ENCODE data around the gene NUBPL. TPM values are rescaled to one million over a fixed set of nuclear protein-coding genes. Genes with fewer than 3 reads are reported as not detected.
"Not testable (repeated sequence)": the region's sequence is repeated elsewhere in the genome, so short reads cannot be mapped to it uniquely, and the experiment has no call there.

Gene NUBPL
- total RNA-seq, 2 donors from 2014 or later, result 12.3 to 13.5 TPM

GRCh38 chr14:31835049-31835448 is 273.8 kb downstream of the NUBPL start:
- ATAC-seq, result no peak
- intact Hi-C loops (cut with DNase I, micrococcal nuclease), result no loop called here
- DNase-seq, result no peak

GRCh38 chr14:31837031-31837430 is 275.8 kb downstream of the NUBPL start:
- no peak for DNase-seq
- intact Hi-C loops (cut with DNase I, micrococcal nuclease), result no loop called here
- ATAC-seq, result no peak

GRCh38 chr14:31842899-31843298 is 281.7 kb downstream of the NUBPL start:
- intact Hi-C loops (cut with DNase I, micrococcal nuclease), result no loop called here
- no peak for DNase-seq
- no peak for ATAC-seq

GRCh38 chr14:31843361-31844091 is 282.3 kb downstream of the NUBPL start:
- intact Hi-C loops (cut with DNase I, micrococcal nuclease), result no loop called here
- peak in 1 of 2 donors; percentile 18 for DNase-seq
- peak; percentile 96 for ATAC-seq

GRCh38 chr14:31854508-31855075 is 293.4 kb downstream of the NUBPL start:
- DNase-seq, result no peak
- no peak for ATAC-seq
- intact Hi-C loops (cut with DNase I, micrococcal nuclease), result no loop called here

GRCh38 chr14:31855262-31855661 is 294.1 kb downstream of the NUBPL start:
- ATAC-seq (peak; percentile 44), DNase-seq (no peak)
- intact Hi-C loops (cut with DNase I, micrococcal nuclease), result no loop called here

GRCh38 chr14:31856003-31856402 is 294.8 kb downstream of the NUBPL start:
- intact Hi-C loops (cut with DNase I, micrococcal nuclease); DNase-seq; ATAC-seq: not testable (repeated sequence)

GRCh38 chr14:31858868-31859267 is 297.7 kb downstream of the NUBPL start:
- intact Hi-C loops (cut with DNase I, micrococcal nuclease), result no loop called here
- DNase-seq (no peak), ATAC-seq (peak; percentile 35)

GRCh38 chr14:31864937-31865855 is 304.0 kb downstream of the NUBPL start:
- intact Hi-C loops (cut with DNase I, micrococcal nuclease), result no loop called here
- ATAC-seq (peak; percentile 47), DNase-seq (no peak)

- ATAC-seq, result no peak
- DNase-seq, result no peak
- intact Hi-C loops (cut with DNase I, micrococcal nuclease), result no loop called here
Measured at GRCh38 chr14:31867570-31867969, 306.4 kb downstream of the NUBPL start.

GRCh38 chr14:31868096-31868495 is 306.9 kb downstream of the NUBPL start:
- intact Hi-C loops (cut with DNase I, micrococcal nuclease), result not testable (repeated sequence)

GRCh38 chr14:31876741-31877140 is 315.5 kb downstream of the NUBPL start:
- DNase-seq (no peak), ATAC-seq (no peak)
- intact Hi-C loops (cut with DNase I, micrococcal nuclease), result no loop called here

More at GRCh38 chr14:31868096-31868495, 306.9 kb downstream of the NUBPL start:
- not testable (repeated sequence) for DNase-seq, ATAC-seq

GRCh38 chr14:31877255-31877798 is 316.1 kb downstream of the NUBPL start:
- ATAC-seq, result no peak
- no peak for DNase-seq
- intact Hi-C loops (cut with DNase I, micrococcal nuclease), result no loop called here

- intact Hi-C loops (cut with DNase I, micrococcal nuclease), result no loop called here
- no peak for ATAC-seq
Measured at GRCh38 chr14:31879661-31880348, 318.6 kb downstream of the NUBPL start.

GRCh38 chr14:31880935-31881334 is 319.7 kb downstream of the NUBPL start:
- no peak for DNase-seq
- ATAC-seq, result no peak

More at GRCh38 chr14:31879661-31880348, 318.6 kb downstream of the NUBPL start:
- no peak for DNase-seq

GRCh38 chr14:31881531-31882310 is 320.5 kb downstream of the NUBPL start:
- DNase-seq (no peak), ATAC-seq (no peak)
- intact Hi-C loops (cut with DNase I, micrococcal nuclease), result no loop called here

More at GRCh38 chr14:31880935-31881334, 319.7 kb downstream of the NUBPL start:
- intact Hi-C loops (cut with DNase I, micrococcal nuclease), result no loop called here

- ATAC-seq (no peak), DNase-seq (no peak)
- intact Hi-C loops (cut with DNase I, micrococcal nuclease), result no loop called here
Measured at GRCh38 chr14:31884238-31884637, 323.0 kb downstream of the NUBPL start.

Data from left colon (tissue), 2 donors.